Measurements from ENCODE around the gene TGM6. TPM values are rescaled to one million over a fixed set of nuclear protein-coding genes. Genes with fewer than 3 reads are reported as not detected.

The TGM6 gene
- total RNA-seq, 1 experiment from 2014 or later = not detected

DNA sequence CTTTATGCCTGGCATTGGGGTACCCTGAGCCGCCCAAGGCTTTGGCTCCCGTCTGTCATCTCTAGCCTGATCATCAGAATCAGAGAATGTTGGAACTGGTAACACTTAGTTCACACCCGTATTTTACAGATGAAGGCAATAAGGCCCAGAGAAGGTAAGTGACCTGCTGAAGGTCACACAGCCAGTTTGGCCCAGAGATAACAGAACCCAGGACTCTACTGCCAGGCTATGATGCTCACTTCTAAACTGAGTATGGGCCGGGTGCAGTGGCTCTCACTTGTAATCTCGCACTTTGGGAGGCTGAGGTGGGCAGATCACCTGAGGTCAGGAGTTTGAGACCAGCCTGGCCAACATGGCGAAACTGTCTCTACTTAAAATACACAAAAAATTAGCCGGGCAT lies 1.8 kb upstream of the TGM6 start:
- H3K4ac ChIP-seq (ENCODE audit: low read depth, low read length) = no peak overlapping the region
- H2BK120ac ChIP-seq (ENCODE audit: low read depth, low read length, poor library complexity, severe bottlenecking) = no peak overlapping the region
- Mint-ChIP-seq H3K9me3 (no peaks in the 10 kb centered on the region), H3K4me1 (peaks cover 15 to 18% of the 10 kb centered on the region in 2 experiments), H3K36me3 (ENCODE audit: insufficient read depth in 1 of 3, low read depth in 3 of 3) (no peaks in the 10 kb centered on the region), H3K27me3 (ENCODE audit: low read depth) (peaks cover 2% of the 10 kb centered on the region; the same call in 1 of the 2 replicates), H3K27ac (no peak overlapping the region; a peak in 1 of 7 replicates), H3K4me3 (no peak overlapping the region)
- H2BK15ac ChIP-seq (ENCODE audit: low read depth, low read length) = no peak overlapping the region
- no peaks in the 10 kb centered on the region for H3K27me3 ChIP-seq (ENCODE audit: insufficient read depth, low read length)
- no CpG with 5 or more reads among the region's 7 CpGs for WGBS (ENCODE audit: extremely low coverage, insufficient read length, low lambda C conversion rate)
- no peaks in the 10 kb centered on the region for H3K79me1 ChIP-seq (ENCODE audit: insufficient read depth, low read depth, low read length, poor library complexity, severe bottlenecking)
- no peak overlapping the region for H4K5ac ChIP-seq (ENCODE audit: insufficient read length, low read depth, low read length)
- no peak overlapping the region for H3K27ac ChIP-seq (ENCODE audit: insufficient read length, low read depth, low read length)
- no peak overlapping the region for H3K56ac ChIP-seq (ENCODE audit: insufficient read length, low read depth, low read length)
- H3K9ac ChIP-seq (ENCODE audit: extremely low read depth, insufficient read length, low read length) = no peak overlapping the region
- no peak overlapping the region for H2BK5ac ChIP-seq (ENCODE audit: insufficient read length, low read length)
- no peak overlapping the region for H2BK20ac ChIP-seq (ENCODE audit: low read depth, low read length, poor library complexity, severe bottlenecking)
- no peak overlapping the region for H3T11ph ChIP-seq (ENCODE audit: low read length)
- H2AK5ac ChIP-seq (ENCODE audit: insufficient read length, low read length) = no peak overlapping the region
- no peak overlapping the region for H2AFZ ChIP-seq (ENCODE audit: low read length)
- no peak overlapping the region for H2BK12ac ChIP-seq (ENCODE audit: insufficient read length, low read depth, low read length)
- no peaks in the 10 kb centered on the region for H4K20me1 ChIP-seq (ENCODE audit: control insufficient read depth, insufficient read depth, insufficient read length)
- H4K8ac ChIP-seq (replicated peaks; ENCODE audit: insufficient read length, low read depth, low read length) = no peak overlapping the region
- H4K91ac ChIP-seq (ENCODE audit: insufficient read length, low read depth, low read length) = no peak overlapping the region
- no peaks in the 10 kb centered on the region for H3K79me2 ChIP-seq (ENCODE audit: insufficient read depth, low read length)
- H3K14ac ChIP-seq (ENCODE audit: insufficient read depth, low read length) = no peak overlapping the region
- no peak overlapping the region for H3K4me2 ChIP-seq (ENCODE audit: insufficient read depth, insufficient read length, low read length)
- no peaks in the 10 kb centered on the region for H3K23me2 ChIP-seq (ENCODE audit: insufficient read length, low read depth, low read length, poor library complexity, severe bottlenecking)
- H3K4me1 ChIP-seq (ENCODE audit: insufficient read depth, low read length) = peaks cover 8% of the 10 kb centered on the region; the same call in 1 of the 2 replicates
- TF ChIP-seq, protein P1, sequence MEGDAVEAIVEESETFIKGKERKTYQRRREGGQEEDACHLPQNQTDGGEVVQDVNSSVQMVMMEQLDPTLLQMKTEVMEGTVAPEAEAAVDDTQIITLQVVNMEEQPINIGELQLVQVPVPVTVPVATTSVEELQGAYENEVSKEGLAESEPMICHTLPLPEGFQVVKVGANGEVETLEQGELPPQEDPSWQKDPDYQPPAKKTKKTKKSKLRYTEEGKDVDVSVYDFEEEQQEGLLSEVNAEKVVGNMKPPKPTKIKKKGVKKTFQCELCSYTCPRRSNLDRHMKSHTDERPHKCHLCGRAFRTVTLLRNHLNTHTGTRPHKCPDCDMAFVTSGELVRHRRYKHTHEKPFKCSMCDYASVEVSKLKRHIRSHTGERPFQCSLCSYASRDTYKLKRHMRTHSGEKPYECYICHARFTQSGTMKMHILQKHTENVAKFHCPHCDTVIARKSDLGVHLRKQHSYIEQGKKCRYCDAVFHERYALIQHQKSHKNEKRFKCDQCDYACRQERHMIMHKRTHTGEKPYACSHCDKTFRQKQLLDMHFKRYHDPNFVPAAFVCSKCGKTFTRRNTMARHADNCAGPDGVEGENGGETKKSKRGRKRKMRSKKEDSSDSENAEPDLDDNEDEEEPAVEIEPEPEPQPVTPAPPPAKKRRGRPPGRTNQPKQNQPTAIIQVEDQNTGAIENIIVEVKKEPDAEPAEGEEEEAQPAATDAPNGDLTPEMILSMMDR (conservative IDR thresholded peaks at IDR 0.05) = no peak
- no peak for DNase-seq
- H3K23ac ChIP-seq (ENCODE audit: insufficient read length, low read depth, low read length) = no peak overlapping the region
- H3K18ac ChIP-seq (ENCODE audit: insufficient read length, low read depth, low read length) = no peak overlapping the region
- H3K9me3 ChIP-seq (ENCODE audit: control insufficient read depth, low read depth, low read length) = no peaks in the 10 kb centered on the region

All from H9 (cell line).